ENCODE results near the gene ORC1.

The ORC1 gene

DNA sequence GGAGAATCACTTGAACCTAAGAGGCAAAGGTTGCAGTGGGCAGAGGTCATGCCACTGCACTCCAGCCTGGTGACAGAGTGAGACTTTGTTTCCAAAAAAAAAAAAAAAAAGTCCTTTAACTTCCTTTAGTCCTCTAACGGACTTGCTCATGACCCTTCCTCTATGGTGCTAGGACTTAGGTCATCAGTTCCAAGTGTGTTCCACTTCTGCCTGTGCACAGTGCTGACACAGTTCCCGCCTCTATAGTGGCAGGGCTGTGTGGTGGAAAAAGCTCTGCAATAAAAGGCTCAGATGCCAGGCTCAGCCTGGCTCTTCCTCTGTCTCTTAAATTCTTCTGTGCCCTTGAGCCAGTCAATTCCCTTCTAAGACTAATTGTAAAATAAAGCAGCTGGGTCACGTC is 60.2 kb downstream of the ORC1 start:
- DNase-seq (ENCODE audit: low spot score): no peak

DNA sequence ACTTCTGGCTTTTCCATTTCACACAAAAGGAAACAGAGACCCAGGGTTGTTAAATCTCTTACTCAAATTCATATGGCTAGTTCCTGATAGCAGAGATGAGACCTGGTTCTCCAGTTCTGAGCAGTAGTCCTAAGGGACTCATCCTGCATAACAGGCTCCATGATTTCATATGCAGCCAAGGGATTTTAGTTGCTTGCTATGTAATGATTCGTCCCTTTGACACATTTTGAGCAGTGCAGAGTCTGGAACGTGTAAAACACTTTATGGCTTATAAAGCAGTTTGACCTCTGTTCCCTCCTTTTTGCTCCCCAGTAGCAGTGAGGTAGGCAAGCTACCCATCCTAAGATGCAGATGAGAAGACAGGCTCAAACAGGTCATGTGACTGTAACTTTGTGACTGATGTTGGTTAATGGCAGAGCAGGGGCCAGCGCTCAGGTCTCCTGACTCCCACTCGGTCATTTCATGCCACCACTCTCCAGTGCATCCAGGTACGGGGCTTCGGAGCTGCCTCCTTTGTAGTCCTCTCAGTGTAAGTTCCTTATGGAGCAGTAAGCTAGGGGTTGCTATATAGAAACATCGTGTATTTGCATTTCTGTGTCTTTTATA is 62.5 kb downstream of the ORC1 start:
- DNase-seq (ENCODE audit: low spot score): no peak

GRCh38 chr1:52337439-52337838 is 66.8 kb downstream of the ORC1 start:
- no peak for DNase-seq (ENCODE audit: low spot score)

- DNase-seq (ENCODE audit: low spot score): no peak
Measured at GRCh38 chr1:52334906-52335528, 69.2 kb downstream of the ORC1 start.

GRCh38 chr1:52332411-52332810 is 71.8 kb downstream of the ORC1 start:
- DNase-seq (ENCODE audit: low spot score): no peak

DNA sequence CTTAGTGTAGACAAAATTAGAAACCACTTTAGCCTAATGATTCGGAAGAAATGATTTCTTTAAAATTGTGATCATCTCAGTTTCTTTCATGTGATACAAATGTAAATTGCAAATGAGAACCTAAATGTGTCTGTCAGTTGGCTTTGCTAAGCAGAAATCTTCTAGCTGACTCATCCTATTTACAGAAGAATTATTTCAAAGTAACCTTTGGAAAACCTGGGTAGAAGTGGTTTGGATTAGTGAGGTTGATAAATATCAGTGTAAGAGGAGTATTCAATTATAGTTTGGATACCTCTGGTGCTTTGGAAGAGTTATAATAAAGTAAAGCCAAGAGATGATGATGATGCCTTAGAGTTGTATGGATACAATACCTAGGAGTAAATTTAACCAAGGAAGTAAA is 75.6 kb downstream of the ORC1 start:
- DNase-seq (ENCODE audit: low spot score): no peak

DNA sequence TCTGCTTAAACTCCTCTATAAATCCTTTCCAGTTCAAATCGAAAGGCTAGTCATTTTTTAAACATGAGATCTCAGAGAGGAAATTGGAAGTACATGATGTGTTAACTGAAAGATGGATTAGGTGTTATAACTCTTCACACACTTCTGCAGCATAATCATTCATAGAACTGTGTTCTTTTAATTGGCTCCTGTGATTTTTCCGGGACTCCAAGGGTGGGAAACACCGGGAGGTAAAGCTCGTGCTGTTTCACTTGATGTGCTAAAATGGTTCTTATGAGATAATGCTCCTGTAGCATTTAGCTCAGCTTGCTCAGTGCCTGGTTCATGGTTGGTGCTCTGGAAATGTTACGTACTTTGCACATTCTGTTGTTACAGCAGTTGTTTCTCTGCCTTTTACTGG is 78.4 kb downstream of the ORC1 start:
- no peak for DNase-seq (ENCODE audit: low spot score)

DNA sequence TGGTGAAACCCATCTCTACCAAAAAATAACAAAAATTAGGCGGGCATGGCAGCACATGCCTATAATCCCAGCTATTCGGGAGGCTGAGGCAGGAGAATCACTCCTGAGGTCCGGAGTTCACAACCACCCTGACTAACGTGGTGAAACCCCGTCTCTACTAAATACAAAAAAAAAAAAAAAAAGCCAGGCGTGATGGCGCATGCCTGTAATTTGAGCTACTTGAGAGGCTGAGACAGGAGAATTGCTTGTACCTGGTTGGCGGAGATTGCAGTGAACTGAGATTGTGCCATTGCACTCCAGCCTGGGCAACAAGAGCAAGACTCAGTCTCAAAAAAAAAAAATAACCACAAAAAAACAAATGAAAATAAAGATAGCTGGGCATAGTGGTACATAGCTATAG is 80.5 kb downstream of the ORC1 start:
- no peak for DNase-seq (ENCODE audit: low spot score)
